Adrenal gland (tissue), 5 donors: ENCODE data around the gene TCERG1.

Experiments used
- POLR2A ChIP-seq, 2 donors: fragments of 450-650 bp; IDR thresholded peaks; one replicate each; pipeline ENCODE4 v1.6.1; 2017; ENCODE audit warnings: antibody characterized with exemption in 2 of 2, mild to moderate bottlenecking in 2 of 2, moderate library complexity in 1 of 2
- TF ChIP-seq, protein P1 (sequence below), 6 experiments: fragments of 450-650 bp in 4 of 6; fragments of 200-600 bp in 2 of 6; sonication (generic) in 1 of 6; IDR thresholded peaks; 1 replicate in 5 of 6; 2 replicates in 1 of 6; pipeline versions ENCODE4 v1.5.1 to v1.8.0; 2016 to 2021; ENCODE audit warnings: antibody characterized with exemption in 6 of 6, mild to moderate bottlenecking in 2 of 6, moderate library complexity in 1 of 6
- donor health status: DM: no; HTN: no; CAD: no.

DNA sequence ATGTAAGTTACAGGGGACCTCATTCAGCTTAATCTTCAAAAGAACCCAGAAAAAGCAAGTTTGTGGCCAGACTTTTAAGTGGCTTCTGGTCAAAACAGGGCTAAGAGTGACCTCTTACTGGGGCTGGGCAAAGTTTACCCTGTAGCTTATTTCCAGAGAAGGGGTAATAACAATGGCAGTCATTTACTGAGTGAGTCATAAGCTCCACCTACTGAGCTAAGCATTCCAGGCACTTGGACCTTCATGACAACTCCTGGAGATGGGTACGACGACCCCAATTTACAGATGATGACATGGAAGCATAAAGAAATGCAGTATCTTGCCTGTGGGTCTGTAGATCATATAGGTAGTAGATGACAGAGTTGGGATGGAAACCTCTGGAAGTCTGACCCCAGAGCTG is 73.6 kb downstream of the TCERG1 start:
- TF ChIP-seq, protein P1, sequence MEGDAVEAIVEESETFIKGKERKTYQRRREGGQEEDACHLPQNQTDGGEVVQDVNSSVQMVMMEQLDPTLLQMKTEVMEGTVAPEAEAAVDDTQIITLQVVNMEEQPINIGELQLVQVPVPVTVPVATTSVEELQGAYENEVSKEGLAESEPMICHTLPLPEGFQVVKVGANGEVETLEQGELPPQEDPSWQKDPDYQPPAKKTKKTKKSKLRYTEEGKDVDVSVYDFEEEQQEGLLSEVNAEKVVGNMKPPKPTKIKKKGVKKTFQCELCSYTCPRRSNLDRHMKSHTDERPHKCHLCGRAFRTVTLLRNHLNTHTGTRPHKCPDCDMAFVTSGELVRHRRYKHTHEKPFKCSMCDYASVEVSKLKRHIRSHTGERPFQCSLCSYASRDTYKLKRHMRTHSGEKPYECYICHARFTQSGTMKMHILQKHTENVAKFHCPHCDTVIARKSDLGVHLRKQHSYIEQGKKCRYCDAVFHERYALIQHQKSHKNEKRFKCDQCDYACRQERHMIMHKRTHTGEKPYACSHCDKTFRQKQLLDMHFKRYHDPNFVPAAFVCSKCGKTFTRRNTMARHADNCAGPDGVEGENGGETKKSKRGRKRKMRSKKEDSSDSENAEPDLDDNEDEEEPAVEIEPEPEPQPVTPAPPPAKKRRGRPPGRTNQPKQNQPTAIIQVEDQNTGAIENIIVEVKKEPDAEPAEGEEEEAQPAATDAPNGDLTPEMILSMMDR (IDR thresholded peaks at IDR 0.05), result no peak
- no peak for TF ChIP-seq POLR2A (IDR thresholded peaks at IDR 0.05)
